Measurements from ENCODE around the gene SV2C.

- TF ChIP-seq, protein P1, sequence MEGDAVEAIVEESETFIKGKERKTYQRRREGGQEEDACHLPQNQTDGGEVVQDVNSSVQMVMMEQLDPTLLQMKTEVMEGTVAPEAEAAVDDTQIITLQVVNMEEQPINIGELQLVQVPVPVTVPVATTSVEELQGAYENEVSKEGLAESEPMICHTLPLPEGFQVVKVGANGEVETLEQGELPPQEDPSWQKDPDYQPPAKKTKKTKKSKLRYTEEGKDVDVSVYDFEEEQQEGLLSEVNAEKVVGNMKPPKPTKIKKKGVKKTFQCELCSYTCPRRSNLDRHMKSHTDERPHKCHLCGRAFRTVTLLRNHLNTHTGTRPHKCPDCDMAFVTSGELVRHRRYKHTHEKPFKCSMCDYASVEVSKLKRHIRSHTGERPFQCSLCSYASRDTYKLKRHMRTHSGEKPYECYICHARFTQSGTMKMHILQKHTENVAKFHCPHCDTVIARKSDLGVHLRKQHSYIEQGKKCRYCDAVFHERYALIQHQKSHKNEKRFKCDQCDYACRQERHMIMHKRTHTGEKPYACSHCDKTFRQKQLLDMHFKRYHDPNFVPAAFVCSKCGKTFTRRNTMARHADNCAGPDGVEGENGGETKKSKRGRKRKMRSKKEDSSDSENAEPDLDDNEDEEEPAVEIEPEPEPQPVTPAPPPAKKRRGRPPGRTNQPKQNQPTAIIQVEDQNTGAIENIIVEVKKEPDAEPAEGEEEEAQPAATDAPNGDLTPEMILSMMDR (IDR thresholded peaks at IDR 0.05): no peak
- no peak for TF ChIP-seq POLR2A (IDR thresholded peaks at IDR 0.05)
Observed at GRCh38 chr5:76143884-76144283, 60.7 kb downstream of the SV2C start.

Measured in testis (tissue), 2 donors.